ENCODE data around the gene DOCK4.

DOCK4 gene

DNA sequence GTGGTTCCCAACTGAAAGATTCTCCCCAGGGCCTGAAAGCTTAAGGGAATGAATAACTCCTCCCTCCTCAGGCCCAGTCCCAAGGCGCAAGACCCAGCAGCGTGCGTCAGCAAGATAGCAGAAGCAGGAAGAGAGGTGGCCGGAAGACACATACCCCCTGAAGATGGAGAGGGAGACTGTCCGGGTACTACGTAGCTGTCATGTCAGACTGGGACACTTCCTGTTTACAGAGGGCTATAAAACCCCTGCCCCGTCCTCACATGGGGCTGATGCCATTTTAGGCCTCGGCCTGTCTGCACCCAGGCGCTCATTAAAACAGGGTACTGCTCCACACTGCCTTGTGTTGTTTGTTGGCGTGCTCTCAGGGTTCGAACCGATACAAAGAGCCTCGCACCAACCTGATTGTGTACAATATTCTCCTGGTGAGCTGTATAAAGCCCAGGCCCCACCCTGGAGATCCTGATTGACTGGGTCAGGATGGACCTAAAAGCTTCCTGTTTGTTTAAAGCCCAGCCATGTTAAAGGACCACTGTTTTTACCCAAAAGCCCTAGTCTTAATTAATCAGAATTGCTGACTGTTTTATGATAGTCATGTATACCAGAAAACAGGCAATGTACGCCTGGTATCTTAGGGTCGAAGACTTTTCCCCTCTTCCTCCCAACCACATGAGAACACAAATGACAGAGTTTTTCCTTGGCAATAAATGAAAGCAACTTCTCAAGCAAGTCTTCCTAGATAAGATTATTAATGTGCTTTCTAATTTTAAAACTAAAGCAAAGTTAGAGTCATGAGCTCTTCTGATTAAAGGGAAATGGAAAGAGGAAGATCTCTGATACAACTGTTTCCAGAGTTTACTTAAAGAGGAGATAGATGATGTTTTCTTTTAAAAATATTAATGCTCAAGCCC lies 251.5 kb downstream of the DOCK4 start:
- no peak for DNase-seq (ENCODE audit: low read depth)
- no peak for TF ChIP-seq CTCF (IDR thresholded peaks at IDR 0.05; ENCODE audit: control insufficient read depth, insufficient read depth, low read depth, low read length, missing control alignments)
- no peak overlapping the region for H3K4me3 ChIP-seq (ENCODE audit: control insufficient read depth, low read depth, low read length)

- no peak overlapping the region for H3K4me3 ChIP-seq (ENCODE audit: control insufficient read depth, low read depth, low read length)
- TF ChIP-seq CTCF (IDR thresholded peaks at IDR 0.05; ENCODE audit: control insufficient read depth, insufficient read depth, low read depth, low read length, missing control alignments), result no peak
- no peak for DNase-seq (ENCODE audit: low read depth)
These were observed 252.1 kb downstream of the DOCK4 start for GRCh38 chr7:111954056-111954455.

GRCh38 chr7:111953611-111954010 lies 252.6 kb downstream of the DOCK4 start:
- no peak for TF ChIP-seq CTCF (IDR thresholded peaks at IDR 0.05; ENCODE audit: control insufficient read depth, insufficient read depth, low read depth, low read length, missing control alignments)
- no peak for DNase-seq (ENCODE audit: low read depth)
- H3K4me3 ChIP-seq (ENCODE audit: control insufficient read depth, low read depth, low read length), result no peak overlapping the region

DNA sequence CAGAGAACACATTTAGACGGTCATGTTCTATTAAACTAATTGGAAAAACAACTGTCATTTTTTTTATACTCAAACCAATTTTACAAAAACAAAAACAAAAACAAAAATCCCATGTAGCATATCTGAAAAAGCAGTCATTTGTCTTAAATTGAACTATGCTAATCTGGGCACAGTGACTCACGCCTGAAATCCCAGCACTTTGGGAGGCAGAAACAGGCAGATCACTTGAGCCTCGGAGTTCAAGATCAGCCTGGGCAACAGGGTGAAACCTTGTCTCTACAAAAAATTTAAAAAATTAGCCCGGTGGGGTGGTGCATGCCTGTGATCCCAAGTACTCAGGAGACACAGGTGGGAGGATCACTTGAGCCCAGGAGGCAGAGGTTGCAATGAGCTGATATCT lies 253.4 kb downstream of the DOCK4 start:
- DNase-seq (ENCODE audit: low read depth), result no peak
- TF ChIP-seq CTCF (IDR thresholded peaks at IDR 0.05; ENCODE audit: control insufficient read depth, insufficient read depth, low read depth, low read length, missing control alignments), result no peak
- no peak overlapping the region for H3K4me3 ChIP-seq (ENCODE audit: control insufficient read depth, low read depth, low read length)

GRCh38 chr7:111951052-111951451 lies 255.1 kb downstream of the DOCK4 start:
- no peak for DNase-seq (ENCODE audit: low read depth)
- no peak for TF ChIP-seq CTCF (IDR thresholded peaks at IDR 0.05; ENCODE audit: control insufficient read depth, insufficient read depth, low read depth, low read length, missing control alignments)
- H3K4me3 ChIP-seq (ENCODE audit: control insufficient read depth, low read depth, low read length), result no peak overlapping the region

DNA sequence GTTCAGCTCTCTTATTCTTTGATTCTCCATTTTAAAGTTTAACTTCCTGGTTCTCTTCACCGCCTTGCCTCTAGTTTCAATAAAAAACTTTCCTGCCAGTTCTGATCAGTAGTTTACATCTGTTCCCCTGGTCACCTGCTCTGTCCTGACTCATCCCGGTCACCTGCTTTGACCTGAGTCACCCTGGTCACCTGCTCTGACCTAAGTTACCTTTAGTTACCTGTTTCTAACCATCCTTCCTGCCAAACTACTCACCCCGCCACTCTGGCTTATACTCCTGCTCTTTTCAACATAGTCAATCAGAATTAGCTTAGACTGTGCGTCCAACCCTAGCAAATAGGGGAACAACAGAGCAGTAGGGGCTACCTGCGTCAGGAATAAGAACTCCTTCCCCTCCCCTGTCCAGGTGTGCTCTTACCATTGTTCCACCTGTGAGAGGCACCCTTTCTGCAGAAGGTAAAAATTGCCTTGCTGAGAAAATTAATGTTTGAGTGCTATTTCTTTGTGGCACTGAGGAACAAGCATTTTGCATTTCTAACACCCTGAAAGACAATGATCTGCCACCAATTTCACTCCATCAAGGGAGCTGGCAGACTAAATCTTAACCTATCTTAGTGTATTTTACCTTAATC lies 263.6 kb downstream of the DOCK4 start:
- no peak for DNase-seq (ENCODE audit: low read depth)
- no peak for TF ChIP-seq CTCF (IDR thresholded peaks at IDR 0.05; ENCODE audit: control insufficient read depth, insufficient read depth, low read depth, low read length, missing control alignments)
- no peak overlapping the region for H3K4me3 ChIP-seq (ENCODE audit: control insufficient read depth, low read depth, low read length)
